Measurements from ENCODE around the gene LYG1.

Gene LYG1

DNA sequence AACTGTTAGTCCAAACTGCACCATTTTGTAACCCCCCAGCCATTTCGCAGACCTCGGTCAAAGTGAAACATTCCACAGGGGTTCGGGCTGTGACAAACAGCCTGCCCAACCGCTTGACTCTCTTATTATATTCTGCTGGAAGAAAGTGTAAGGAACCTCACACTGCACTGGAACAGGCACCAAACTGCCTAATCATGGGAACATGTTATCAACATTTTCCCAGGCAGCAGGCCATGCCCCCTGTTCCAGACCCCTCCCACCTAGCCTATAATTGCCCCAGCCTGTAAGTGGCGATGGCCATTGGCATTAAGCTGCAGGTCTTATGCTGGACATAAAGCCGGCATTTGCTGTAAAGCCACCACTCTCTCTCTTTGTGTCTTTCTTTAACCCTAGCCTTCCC is 62.4 kb downstream of the LYG1 start:
- no peak for TF ChIP-seq CTCF (IDR thresholded peaks at IDR 0.05)
- no peak overlapping the region for H3K4me3 ChIP-seq
- no peak for DNase-seq (ENCODE audit: low spot score)
- no peak overlapping the region for H3K27ac ChIP-seq
